PC-9 (cell line): ENCODE measurements around the gene ENAH. TPM values are rescaled to one million over a fixed set of nuclear protein-coding genes. Genes with fewer than 3 reads are reported as not detected.

ENCODE experiments used
- BruUV-seq: library from RNA; stranded (reverse); fragments of 400-500 nt; replicated peaks from 2 replicates; lab custom pipeline; 2021; lab: Mats Ljungman, UMichigan
- CTCF ChIA-PET: fragments of 300-600 bp; sonication (Branson Sonifier 250); formaldehyde crosslinking; loops from one replicate; lab custom pipeline; 2022; ENCODE audit warnings: antibody characterized with exemption; lab: Charles Lee
- POLR2A ChIA-PET: fragments of 300-600 bp; sonication (Branson Sonifier 250); formaldehyde crosslinking; loops from one replicate; lab custom pipeline; 2022; ENCODE audit warnings: antibody characterized with exemption; ENCODE audit not compliant: unreplicated experiment; lab: Charles Lee
- DNase-seq, 2 experiments: peaks; one replicate each; pipeline versions ENCODE4 v3.0.0 to v3.0.0-alpha.2; 2015 to 2022; ENCODE audit warnings: mixed read lengths in 1 of 2
- H2AFZ ChIP-seq: fragments of 200-600 bp; sonication (generic); 2 replicates; pipeline ENCODE4 v1.8.1; 2017; ENCODE audit warnings: antibody characterized with exemption
- H3F3A ChIP-seq: fragments of 200-600 bp; sonication (generic); 2 replicates; pipeline ENCODE4 v1.8.1; 2017; ENCODE audit warnings: antibody characterized with exemption, mild to moderate bottlenecking, low read depth; ENCODE audit not compliant: insufficient read depth
- H3K27ac ChIP-seq: fragments of 200-600 bp; sonication (generic); 2 replicates; pipeline ENCODE4 v1.6.1; 2016; ENCODE audit warnings: mixed run types
- H3K27me3 ChIP-seq: fragments of 200-600 bp; sonication (generic); 2 replicates; pipeline ENCODE4 v1.6.1; 2016; ENCODE audit warnings: low read depth, mixed run types; ENCODE audit not compliant: insufficient read depth
- H3K36me3 ChIP-seq: fragments of 200-600 bp; sonication (generic); 2 replicates; pipeline ENCODE4 v1.6.1; 2016; ENCODE audit warnings: low read depth, mixed run types
- H3K4me1 ChIP-seq: fragments of 200-600 bp; sonication (generic); replicated peaks from 2 replicates; pipeline ENCODE4 v1.6.1; 2016; ENCODE audit warnings: mixed run types; ENCODE audit not compliant: insufficient read depth
- H3K4me2 ChIP-seq: fragments of 200-600 bp; sonication (generic); 2 replicates; pipeline ENCODE4 v1.6.1; 2017; ENCODE audit warnings: mixed run types
- H3K4me3 ChIP-seq: fragments of 200-600 bp; sonication (generic); 2 replicates; pipeline ENCODE4 v1.6.1; 2016; ENCODE audit warnings: mixed run types
- H3K79me2 ChIP-seq: fragments of 200-600 bp; sonication (generic); 2 replicates; pipeline ENCODE4 v1.6.1; 2017; ENCODE audit warnings: low read depth, mixed run types
- H3K9me2 ChIP-seq: fragments of 200-600 bp; sonication (generic); 2 replicates; pipeline ENCODE4 v1.8.1; 2017; ENCODE audit warnings: mild to moderate bottlenecking; ENCODE audit not compliant: insufficient read depth
- H3K9me3 ChIP-seq: fragments of 200-600 bp; sonication (generic); 2 replicates; pipeline ENCODE4 v1.8.1; 2016; ENCODE audit warnings: low read depth; ENCODE audit not compliant: insufficient read depth
- H4K20me1 ChIP-seq: fragments of 200-600 bp; sonication (generic); 2 replicates; pipeline ENCODE4 v1.8.1; 2017; ENCODE audit not compliant: insufficient read depth
- CTCF ChIP-seq: fragments of 200-600 bp; sonication (generic); conservative IDR thresholded peaks from 2 replicates; pipeline ENCODE4 v1.6.1; 2017; ENCODE audit warnings: mixed run types, antibody characterized with exemption, mild to moderate bottlenecking, moderate library complexity
- EZH2 ChIP-seq: fragments of 200-600 bp; sonication (generic); IDR thresholded peaks from 2 replicates; pipeline ENCODE4 v1.8.0; 2017; ENCODE audit warnings: antibody characterized with exemption, low read depth
- intact Hi-C: fragments of 100-400 bp; cut with micrococcal nuclease; formaldehyde crosslinking; loops from one replicate; pipeline ENCODE4 v1.10.0; 2022; ENCODE audit not compliant: unreplicated experiment
- total RNA-seq: library from RNA; stranded (reverse); gene quantifications from 2 replicates; pipeline ENCODE4 v1.2.3, GENCODE V29; 2021

ENAH gene
- total RNA-seq, 1 experiment from 2014 or later: 167 TPM

- Histone ChIP-seq H3K4me3 (no peak overlapping the region), H3K36me3 (no peaks in the 10 kb centered on the region; the same call in 1 of the 2 replicates), H3F3A (peaks cover 7% of the 10 kb centered on the region), H2AFZ (no peak overlapping the region), H3K9me2 (no peaks in the 10 kb centered on the region), H3K4me2 (no peak overlapping the region), H3K27ac (no peak overlapping the region), H3K27me3 (no peaks in the 10 kb centered on the region), H3K4me1 (no peaks in the 10 kb centered on the region), H3K9me3 (no peaks in the 10 kb centered on the region), H3K79me2 (peaks cover 8% of the 10 kb centered on the region; the same call in 1 of the 2 replicates), H4K20me1 (no peaks in the 10 kb centered on the region; the same call in 1 of the 2 replicates)
- intact Hi-C loops: no loop called here
- BruUV-seq: no TSS peak
- POLR2A ChIA-PET: no interaction called here
- CTCF ChIA-PET: interaction anchor here (0.6 kb wide), 1 partner anchor 512 kb away, joined by 4 read pairs; no protein-coding TSS in a partner anchor
- no peak for DNase-seq
- TF ChIP-seq CTCF: no peak
- no peak for TF ChIP-seq EZH2
Observed at GRCh38 chr1:225519166-225519863, 133.6 kb downstream of the ENAH start.

- H3K27ac ChIP-seq: no peak overlapping the region
- H3K4me3 ChIP-seq: no peak overlapping the region
- H3K4me2 ChIP-seq: no peak overlapping the region
- peaks cover 8% of the 10 kb centered on the region; the same call in 1 of the 2 replicates for H3K79me2 ChIP-seq
- no TSS peak for BruUV-seq
- H4K20me1 ChIP-seq: no peaks in the 10 kb centered on the region; the same call in 1 of the 2 replicates
- peaks cover 7% of the 10 kb centered on the region; the same call in 1 of the 2 replicates for H3F3A ChIP-seq
- no peaks in the 10 kb centered on the region for H3K9me3 ChIP-seq
- H3K4me1 ChIP-seq: no peaks in the 10 kb centered on the region
- ChIA-PET POLR2A (interaction anchor here (0.5 kb wide), 1 partner anchor 581 kb away, joined by 7 read pairs; no protein-coding TSS in a partner anchor), CTCF (interaction anchor here (0.6 kb wide), 1 partner anchor 112 kb away, joined by 4 read pairs; no protein-coding TSS in a partner anchor)
- TF ChIP-seq EZH2: no peak
- no peak for TF ChIP-seq CTCF
- H3K27me3 ChIP-seq: no peaks in the 10 kb centered on the region
- H3K9me2 ChIP-seq: no peaks in the 10 kb centered on the region
- intact Hi-C loops: no loop called here
- H3K36me3 ChIP-seq: peaks cover 4% of the 10 kb centered on the region
- H2AFZ ChIP-seq: no peak overlapping the region
- no peak for DNase-seq
Observed at GRCh38 chr1:225517697-225518096, 135.2 kb downstream of the ENAH start.

GRCh38 chr1:225517221-225517620 lies 135.7 kb downstream of the ENAH start:
- Histone ChIP-seq H3K9me2 (no peaks in the 10 kb centered on the region), H3K4me1 (no peaks in the 10 kb centered on the region), H3K27me3 (no peaks in the 10 kb centered on the region), H4K20me1 (no peaks in the 10 kb centered on the region; the same call in 1 of the 2 replicates), H3F3A (peaks cover 7% of the 10 kb centered on the region; the same call in 1 of the 2 replicates), H3K4me3 (no peak overlapping the region), H3K79me2 (peaks cover 7% of the 10 kb centered on the region; the same call in 1 of the 2 replicates), H3K4me2 (no peak overlapping the region), H3K27ac (no peak overlapping the region), H3K9me3 (no peaks in the 10 kb centered on the region), H2AFZ (no peak overlapping the region), H3K36me3 (peaks cover 8% of the 10 kb centered on the region)
- CTCF ChIA-PET: no interaction called here
- POLR2A ChIA-PET: no interaction called here
- BruUV-seq: no TSS peak
- intact Hi-C loops: no loop called here
- no peak for DNase-seq
- TF ChIP-seq CTCF: no peak
- no peak for TF ChIP-seq EZH2
